Stimulated activated naive B cell treated with anti-CD40 and anti-IgM and Interleukin-4, amounts not matched to agents 10 μg/mL and 1 μg/mL and 100 μg/mL, for 72 hours (primary cell): ENCODE data around the gene AOPEP.

Experiments used
- ATAC-seq, 2 donors: fragments of 150-1000 bp; cut with Tn5 transposase; replicated peaks; 2 replicates each; pipeline ENCODE4 v1.10.0; 2021; ENCODE audit warnings: moderate library complexity in 1 of 2
- DNase-seq: peaks from one replicate; pipeline ENCODE4 v3.0.0; 2021
- H3K27ac Mint-ChIP-seq: one replicate; pipeline ENCODE4 v1.8.0; 2022; ENCODE audit warnings: mild to moderate bottlenecking, mixed read lengths
- H3K27me3 Mint-ChIP-seq, 2 donors: one replicate each; pipeline ENCODE4 v1.8.0; 2022; ENCODE audit warnings: mixed read lengths in 2 of 2
- H3K36me3 Mint-ChIP-seq, 2 donors: one replicate each; pipeline ENCODE4 v1.8.0; 2022; ENCODE audit warnings: mixed read lengths in 2 of 2, mild to moderate bottlenecking in 1 of 2
- H3K4me1 Mint-ChIP-seq, 2 donors: one replicate each; pipeline ENCODE4 v1.8.0; 2022; ENCODE audit warnings: mixed read lengths in 2 of 2, mild to moderate bottlenecking in 1 of 2
- H3K4me3 Mint-ChIP-seq, 2 donors: one replicate each; pipeline ENCODE4 v1.8.0; 2022; ENCODE audit warnings: mild to moderate bottlenecking in 2 of 2, mixed read lengths in 2 of 2, moderate library complexity in 1 of 2
- H3K9me3 Mint-ChIP-seq, 2 donors: one replicate each; pipeline ENCODE4 v1.8.0; 2022; ENCODE audit warnings: mixed read lengths in 2 of 2, mild to moderate bottlenecking in 1 of 2

Gene AOPEP

DNA sequence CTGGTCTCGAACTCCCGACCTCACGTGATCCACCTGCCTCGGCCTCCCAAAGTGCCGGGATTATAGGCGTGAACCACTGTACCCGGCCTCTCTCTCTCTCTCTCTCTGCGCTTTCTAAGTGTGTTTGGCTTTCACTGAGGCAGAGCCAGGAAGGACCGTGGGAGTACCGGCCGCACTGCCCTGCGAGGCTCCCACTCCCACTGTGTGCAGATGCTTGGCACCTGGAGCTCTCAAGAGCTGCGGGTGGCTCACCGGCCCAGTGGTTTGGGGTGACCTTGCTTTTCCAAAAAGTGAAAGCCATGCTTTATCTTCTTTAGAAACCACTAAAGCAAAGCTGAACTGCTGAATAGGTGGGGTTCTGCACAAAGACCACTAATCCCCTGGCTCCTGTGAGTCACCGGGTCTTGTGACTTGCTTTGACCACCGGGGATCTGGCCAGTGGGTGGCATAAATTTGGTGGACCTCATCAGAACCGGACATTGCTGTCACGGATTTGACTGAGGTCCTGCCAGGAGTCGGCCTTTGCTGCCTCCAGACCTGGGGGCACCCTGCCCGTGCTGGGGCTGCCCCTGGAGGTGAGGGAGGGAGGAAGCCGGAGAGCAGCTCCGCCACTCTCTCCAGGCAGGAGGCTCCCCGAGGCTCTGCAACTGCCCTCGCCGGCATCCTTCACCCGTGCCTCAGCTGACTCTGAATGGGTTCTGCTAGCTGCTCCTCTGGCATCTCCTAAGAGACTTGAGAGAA, 362.1 kb downstream of the AOPEP start:
- Mint-ChIP-seq H3K9me3 (no peaks in the 10 kb centered on the region), H3K27ac (no peak overlapping the region), H3K27me3 (peaks cover 0 to 5% of the 10 kb centered on the region in 2 donors), H3K4me1 (peaks cover 6 to 11% of the 10 kb centered on the region in 2 donors), H3K36me3 (peaks cover 16 to 29% of the 10 kb centered on the region in 2 donors), H3K4me3 (no peak overlapping the region)
- ATAC-seq (no peak), DNase-seq (no peak)

DNA sequence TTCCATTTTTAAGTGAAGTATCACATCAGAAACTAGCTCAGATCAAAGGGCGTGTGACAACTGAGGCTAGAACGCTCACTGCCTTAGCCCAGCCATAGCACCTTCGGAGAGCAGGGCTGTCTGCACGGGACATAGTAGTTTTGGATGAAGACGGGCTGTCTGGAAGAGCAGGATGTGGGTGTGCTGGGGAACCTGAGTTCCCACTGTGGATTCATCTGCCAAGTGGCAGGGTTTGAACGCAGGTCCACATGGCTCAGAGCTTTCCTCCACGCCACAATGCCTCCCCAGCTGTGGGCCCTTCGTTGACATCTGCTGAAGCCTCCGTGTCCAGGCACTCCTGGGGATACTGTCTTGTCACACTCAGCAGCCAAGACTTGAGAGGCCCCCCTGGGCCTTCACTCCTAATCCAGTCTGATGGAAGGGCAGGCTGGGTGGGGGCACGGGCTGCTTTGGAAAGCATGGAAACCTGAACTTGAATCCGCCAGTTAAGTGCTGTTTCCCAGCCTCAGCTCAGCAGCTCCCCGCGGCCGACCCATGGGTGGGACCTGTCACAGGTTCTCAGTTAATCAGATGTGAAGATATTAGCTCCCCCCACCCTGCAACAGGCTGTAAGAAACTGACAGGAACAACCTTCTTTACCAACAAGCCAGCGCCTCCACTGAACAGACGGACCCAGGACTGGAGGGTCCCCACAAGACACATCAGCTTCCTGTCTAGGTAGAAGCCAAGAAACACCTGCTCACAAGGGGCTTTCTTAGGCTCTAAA, 362.9 kb downstream of the AOPEP start:
- H3K27ac Mint-ChIP-seq = no peak overlapping the region
- DNase-seq (no peak), ATAC-seq (peak in 1 of 2 donors; percentile 38)
- peaks cover 16 to 27% of the 10 kb centered on the region in 2 donors for H3K36me3 Mint-ChIP-seq
- H3K4me1 Mint-ChIP-seq = peaks cover 6 to 11% of the 10 kb centered on the region in 2 donors
- no peak overlapping the region for H3K4me3 Mint-ChIP-seq
- H3K9me3 Mint-ChIP-seq = no peaks in the 10 kb centered on the region
- H3K27me3 Mint-ChIP-seq = peaks cover 0 to 5% of the 10 kb centered on the region in 2 donors

DNA sequence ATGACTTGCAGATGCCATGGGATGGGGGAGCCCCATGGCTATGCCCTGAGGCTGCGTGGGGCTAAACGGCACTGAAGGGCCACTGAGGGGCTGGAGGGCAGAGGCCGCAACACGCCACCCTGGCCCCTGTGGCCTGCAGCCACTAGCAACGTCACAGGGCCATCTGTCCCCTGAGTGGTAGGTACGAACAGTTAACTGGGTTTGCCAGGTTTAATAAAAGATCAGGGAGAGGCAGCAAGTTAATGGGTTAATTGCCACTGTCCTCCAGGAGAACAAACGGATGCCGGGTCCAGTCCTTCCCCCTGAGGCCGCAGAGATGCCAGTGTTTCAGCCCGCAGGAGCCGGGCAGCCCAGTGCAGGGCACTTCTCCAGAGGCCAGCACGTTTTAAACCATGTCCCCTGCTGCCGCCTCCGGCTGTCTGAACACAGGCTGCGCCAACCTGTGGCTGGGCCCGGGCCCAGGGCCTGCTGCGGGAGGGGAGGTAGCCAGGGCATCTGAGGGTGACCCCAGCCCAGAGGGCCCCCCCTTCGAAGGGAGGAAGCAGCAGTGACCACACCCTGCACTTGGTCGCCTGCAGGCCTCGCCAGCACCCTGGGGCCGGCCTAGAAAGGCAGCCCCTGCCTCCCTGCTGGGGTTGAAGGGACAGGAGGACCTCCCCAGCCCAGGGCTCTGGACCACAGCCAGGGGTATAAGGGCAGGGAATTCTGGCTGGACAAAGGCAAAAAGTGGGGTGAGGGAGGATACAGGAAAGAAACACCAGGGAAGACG, 363.7 kb downstream of the AOPEP start:
- H3K4me1 Mint-ChIP-seq = peaks cover 6 to 11% of the 10 kb centered on the region in 2 donors
- H3K27me3 Mint-ChIP-seq = peaks cover 0 to 5% of the 10 kb centered on the region in 2 donors
- H3K9me3 Mint-ChIP-seq = no peaks in the 10 kb centered on the region
- no peak overlapping the region for H3K27ac Mint-ChIP-seq
- ATAC-seq (no peak), DNase-seq (no peak)
- peaks cover 17 to 27% of the 10 kb centered on the region in 2 donors for H3K36me3 Mint-ChIP-seq
- no peak overlapping the region for H3K4me3 Mint-ChIP-seq

DNA sequence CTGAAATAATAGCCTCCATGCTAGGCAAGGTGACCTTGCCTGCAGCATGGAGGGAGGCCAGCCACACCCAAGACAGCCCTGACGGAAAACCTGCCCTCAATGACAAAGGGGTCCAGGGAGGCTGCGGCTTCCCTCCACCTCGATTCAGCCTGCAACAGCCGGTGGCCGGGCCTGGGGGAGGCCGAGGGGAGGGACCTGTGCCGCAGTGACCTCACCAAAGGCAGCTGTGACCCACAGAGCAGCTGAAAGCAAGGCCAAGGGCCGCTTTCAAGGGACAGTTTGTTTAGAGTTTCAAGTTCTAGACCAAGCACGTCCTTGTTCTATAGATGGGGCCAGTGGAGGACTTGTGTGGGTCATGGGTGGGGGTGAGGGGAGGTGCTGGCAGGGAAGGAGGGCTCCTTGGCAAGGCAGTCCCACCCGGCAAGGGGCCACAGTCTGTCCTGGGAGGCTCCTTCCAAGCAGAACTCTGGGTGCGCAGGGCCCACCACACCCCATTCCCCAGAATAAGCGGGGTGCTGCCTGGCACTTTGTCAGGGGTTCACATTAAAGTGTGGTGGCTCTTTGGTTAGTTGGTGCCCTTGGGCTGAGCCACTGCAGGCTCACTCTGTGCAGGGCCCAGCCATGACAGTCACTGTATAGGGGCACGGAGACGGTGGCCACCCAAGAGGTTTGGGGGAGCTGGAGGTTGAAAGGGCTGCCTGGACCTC, 364.5 kb downstream of the AOPEP start:
- peaks cover 6 to 11% of the 10 kb centered on the region in 2 donors for H3K4me1 Mint-ChIP-seq
- no peak overlapping the region for H3K27ac Mint-ChIP-seq
- peaks cover 12 to 25% of the 10 kb centered on the region in 2 donors for H3K36me3 Mint-ChIP-seq
- no peak for DNase-seq
- H3K9me3 Mint-ChIP-seq = no peaks in the 10 kb centered on the region
- no peak for ATAC-seq
- peaks cover 0 to 5% of the 10 kb centered on the region in 2 donors for H3K27me3 Mint-ChIP-seq
- no peak overlapping the region for H3K4me3 Mint-ChIP-seq

DNA sequence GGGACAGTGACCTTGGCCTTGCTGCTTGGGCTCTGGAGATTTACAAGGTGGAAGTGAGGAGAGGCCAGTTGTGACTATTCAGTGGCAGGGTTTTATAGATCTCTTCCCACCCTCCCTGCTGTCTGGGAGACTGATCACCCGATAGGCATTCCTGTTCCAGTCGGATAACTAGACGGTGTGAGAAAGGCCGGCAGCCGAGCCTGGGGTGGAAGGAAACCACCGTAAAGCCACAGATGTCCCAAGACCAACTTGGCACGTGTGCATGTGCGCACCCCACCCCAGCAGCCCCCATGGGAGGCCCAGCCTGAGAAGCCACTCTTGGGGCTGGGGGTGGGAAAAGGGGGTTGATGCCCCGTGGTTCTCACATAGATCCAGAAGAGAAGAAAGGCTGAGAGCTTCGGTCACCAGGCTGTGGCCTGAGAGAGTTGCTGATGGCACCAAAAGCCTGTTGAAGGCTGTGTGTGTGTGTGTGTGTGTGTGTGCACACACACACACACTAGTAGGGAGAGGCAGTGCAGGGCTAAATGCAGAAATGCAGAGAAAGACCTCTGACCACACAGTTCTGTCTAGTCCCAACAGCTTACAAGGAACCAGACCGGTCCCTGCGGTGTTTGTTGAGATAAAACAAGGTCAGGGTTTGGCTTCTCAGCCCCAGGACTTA, 365.2 kb downstream of the AOPEP start:
- no peak overlapping the region for H3K4me3 Mint-ChIP-seq
- ATAC-seq (peak in 1 of 2 donors; percentile 52), DNase-seq (no peak)
- peaks cover 11 to 25% of the 10 kb centered on the region in 2 donors for H3K36me3 Mint-ChIP-seq
- H3K4me1 Mint-ChIP-seq = peaks cover 6 to 11% of the 10 kb centered on the region in 2 donors
- no peaks in the 10 kb centered on the region for H3K9me3 Mint-ChIP-seq
- H3K27me3 Mint-ChIP-seq = peaks cover 0 to 5% of the 10 kb centered on the region in 2 donors
- H3K27ac Mint-ChIP-seq = no peak overlapping the region

DNA sequence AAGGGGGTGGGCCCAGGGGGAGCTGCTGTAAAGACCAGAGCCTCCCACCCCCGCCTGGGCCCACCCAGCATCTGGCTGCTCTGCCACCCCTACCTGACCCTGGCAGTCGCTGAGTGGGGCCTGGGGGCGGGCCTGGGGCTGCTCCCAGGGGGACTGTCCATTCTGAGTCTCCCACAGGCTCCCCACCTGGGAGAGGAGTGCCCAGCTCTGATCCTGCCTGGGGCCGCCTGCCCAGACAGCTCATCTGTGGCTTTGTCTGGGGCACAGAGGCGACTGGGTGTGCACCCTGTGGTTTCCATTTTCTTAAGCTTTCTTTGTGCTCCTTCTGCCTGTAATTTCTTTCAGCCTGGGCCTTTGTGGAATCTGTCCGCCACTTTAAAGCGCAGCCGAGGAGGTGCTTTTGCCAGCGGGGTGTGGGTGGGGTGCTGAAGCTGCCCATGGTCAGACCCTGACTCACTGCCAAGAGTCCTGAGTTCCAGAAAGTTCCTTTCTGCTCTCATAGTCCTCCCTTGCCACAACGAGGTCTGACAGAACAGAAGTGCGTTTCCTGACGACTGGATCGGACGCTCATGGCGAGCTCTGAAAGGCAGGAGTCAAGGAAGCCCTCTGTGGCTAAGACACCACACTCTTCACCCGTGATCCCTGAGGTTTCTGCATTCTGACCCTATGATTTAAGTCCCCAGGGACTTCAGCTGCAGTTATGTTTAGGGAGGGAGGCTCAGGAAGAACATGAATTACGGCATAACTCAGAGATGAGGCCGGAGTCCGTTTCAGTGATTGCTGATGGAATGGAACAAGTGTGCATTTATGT, 366.0 kb downstream of the AOPEP start:
- no peak for DNase-seq
- Mint-ChIP-seq H3K27me3 (peaks cover 0 to 5% of the 10 kb centered on the region in 2 donors), H3K9me3 (no peaks in the 10 kb centered on the region), H3K36me3 (peaks cover 11 to 26% of the 10 kb centered on the region in 2 donors), H3K4me1 (peaks cover 6 to 11% of the 10 kb centered on the region in 2 donors), H3K4me3 (no peak overlapping the region), H3K27ac (no peak overlapping the region)
- peak in 1 of 2 donors; percentile 12 for ATAC-seq

DNA sequence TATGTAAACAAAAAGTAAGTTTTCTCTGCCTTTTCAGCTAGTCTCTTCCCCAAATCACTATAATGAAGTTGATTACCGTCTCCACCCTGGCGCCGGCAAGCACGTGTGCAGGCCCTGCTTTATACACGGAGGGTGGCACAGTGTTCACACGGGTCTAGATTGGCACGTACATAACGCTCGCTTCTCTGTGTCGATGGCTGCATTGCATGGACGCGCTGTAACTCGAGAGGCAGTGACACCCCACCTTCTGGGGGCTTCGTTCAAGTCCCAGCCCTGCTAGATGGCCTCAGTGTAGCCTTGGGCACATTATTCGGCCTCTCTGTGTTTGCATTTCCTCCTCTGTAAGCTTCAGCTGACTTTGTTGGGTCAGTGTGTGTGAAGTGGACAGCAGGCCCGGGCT, 367.1 kb downstream of the AOPEP start:
- H3K4me3 Mint-ChIP-seq = no peak overlapping the region
- ATAC-seq (no peak), DNase-seq (no peak)
- no peaks in the 10 kb centered on the region for H3K9me3 Mint-ChIP-seq
- H3K36me3 Mint-ChIP-seq = peaks cover 7 to 18% of the 10 kb centered on the region in 2 donors
- H3K4me1 Mint-ChIP-seq = peaks cover 6 to 11% of the 10 kb centered on the region in 2 donors
- no peak overlapping the region for H3K27ac Mint-ChIP-seq
- peaks cover 0 to 5% of the 10 kb centered on the region in 2 donors for H3K27me3 Mint-ChIP-seq

DNA sequence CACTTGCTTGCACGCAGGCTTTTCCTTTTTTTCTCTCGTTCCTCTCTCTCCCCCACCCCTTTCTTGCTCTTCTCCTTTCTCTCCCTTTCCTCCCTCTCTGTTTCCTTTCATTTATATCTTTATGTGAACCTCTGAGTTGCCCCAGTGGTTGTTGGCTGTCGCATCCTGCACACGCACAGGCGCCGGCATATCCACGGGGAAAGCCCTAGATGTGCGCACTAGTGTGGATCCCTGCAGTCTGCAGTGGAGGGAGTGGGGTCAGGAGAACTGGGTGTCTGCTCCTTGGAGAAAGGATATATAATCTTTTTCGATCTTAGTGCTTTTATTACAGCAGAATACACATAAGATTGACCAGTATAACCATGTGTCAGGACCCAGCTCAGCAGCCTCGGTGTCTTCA, 367.5 kb downstream of the AOPEP start:
- DNase-seq (no peak), ATAC-seq (no peak)
- no peak overlapping the region for H3K27ac Mint-ChIP-seq
- no peaks in the 10 kb centered on the region for H3K9me3 Mint-ChIP-seq
- H3K4me1 Mint-ChIP-seq = peaks cover 6 to 11% of the 10 kb centered on the region in 2 donors
- H3K36me3 Mint-ChIP-seq = peaks cover 7 to 18% of the 10 kb centered on the region in 2 donors
- H3K27me3 Mint-ChIP-seq = peaks cover 0 to 5% of the 10 kb centered on the region in 2 donors
- H3K4me3 Mint-ChIP-seq = no peak overlapping the region

DNA sequence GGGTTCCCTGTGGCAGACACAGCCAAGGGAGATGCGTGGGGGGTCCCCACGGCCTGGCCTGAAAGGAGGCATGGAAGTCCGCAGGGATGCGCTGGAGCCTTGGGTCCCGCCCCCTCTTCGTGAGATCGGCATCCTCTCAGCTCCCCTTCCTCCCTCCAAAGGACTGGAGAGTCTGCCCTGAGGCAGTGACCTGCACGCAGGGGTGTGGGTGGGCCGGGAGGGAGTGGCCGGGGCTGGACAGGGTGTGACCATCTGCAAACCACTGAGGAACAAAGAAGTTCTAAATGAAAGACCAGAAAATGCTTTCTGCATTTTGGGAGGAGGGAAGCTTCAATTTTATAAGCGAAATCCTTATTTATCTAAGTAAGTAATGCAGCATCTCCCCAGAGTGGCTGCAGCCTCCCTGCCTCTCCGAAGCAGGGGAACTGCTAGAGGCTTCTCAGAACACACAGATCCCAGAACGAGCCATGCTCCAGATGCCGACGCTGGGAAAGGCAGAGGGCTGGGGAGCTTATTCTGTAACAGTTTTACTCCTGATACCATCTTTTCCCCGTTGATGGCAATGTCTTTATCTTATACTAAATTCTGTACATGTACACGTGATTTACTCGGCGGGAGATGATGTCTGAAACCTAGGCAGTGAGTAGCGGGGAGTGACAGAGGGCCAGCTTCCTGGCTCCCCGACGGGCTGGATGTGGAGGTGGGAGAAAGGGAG, 369.3 kb downstream of the AOPEP start:
- peaks cover 6 to 11% of the 10 kb centered on the region in 2 donors for H3K4me1 Mint-ChIP-seq
- H3K27ac Mint-ChIP-seq = no peak overlapping the region
- no peak overlapping the region for H3K4me3 Mint-ChIP-seq
- peaks cover 13 to 21% of the 10 kb centered on the region in 2 donors for H3K36me3 Mint-ChIP-seq
- H3K9me3 Mint-ChIP-seq = no peaks in the 10 kb centered on the region
- H3K27me3 Mint-ChIP-seq = no peaks in the 10 kb centered on the region
- no peak for DNase-seq
- no peak for ATAC-seq

DNA sequence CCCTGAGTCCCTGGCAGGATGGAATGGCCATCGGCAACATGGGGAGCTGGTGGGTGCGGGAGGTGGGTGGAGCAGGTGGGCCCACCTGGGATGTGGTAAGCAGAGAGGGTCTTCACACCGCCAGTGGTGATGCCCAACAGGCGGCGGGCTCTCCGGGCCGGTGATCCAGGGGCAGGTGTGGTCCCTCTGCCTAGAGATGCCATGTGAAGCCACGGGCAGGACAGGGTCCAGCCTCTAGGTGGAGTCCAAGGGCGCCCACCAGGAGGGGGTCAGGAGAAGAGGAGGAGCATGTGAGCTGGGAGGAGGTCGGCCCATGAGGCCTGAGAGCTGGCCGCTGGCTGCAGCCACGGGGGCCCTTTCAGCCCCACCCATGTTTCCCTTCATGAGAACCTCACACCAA, 369.9 kb downstream of the AOPEP start:
- H3K27ac Mint-ChIP-seq = no peak overlapping the region
- DNase-seq (no peak), ATAC-seq (no peak)
- H3K4me3 Mint-ChIP-seq = no peak overlapping the region
- H3K27me3 Mint-ChIP-seq = no peaks in the 10 kb centered on the region
- peaks cover 5 to 8% of the 10 kb centered on the region in 2 donors for H3K4me1 Mint-ChIP-seq
- H3K9me3 Mint-ChIP-seq = no peaks in the 10 kb centered on the region
- peaks cover 15 to 24% of the 10 kb centered on the region in 2 donors for H3K36me3 Mint-ChIP-seq

DNA sequence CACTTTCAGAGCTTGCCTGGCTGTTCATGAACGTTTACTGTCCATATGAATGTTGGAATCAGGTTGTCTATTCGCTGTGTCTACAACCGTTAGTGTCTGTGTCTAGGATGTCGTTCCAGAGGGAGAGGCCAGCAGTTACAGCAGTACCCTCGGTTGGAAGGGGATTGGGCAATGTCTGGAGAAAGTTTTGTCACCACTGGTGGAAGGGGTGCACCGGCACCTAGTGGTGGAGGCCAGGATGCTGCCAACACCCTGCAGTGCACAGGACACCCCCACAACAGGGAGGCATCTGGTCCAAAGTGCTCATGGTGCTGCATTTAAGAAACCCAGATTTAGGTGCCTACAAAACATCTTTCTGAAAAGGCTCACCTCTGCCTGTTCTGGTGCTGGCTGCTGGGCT, 370.3 kb downstream of the AOPEP start:
- no peaks in the 10 kb centered on the region for H3K9me3 Mint-ChIP-seq
- no peaks in the 10 kb centered on the region for H3K27me3 Mint-ChIP-seq
- no peak for ATAC-seq
- no peak overlapping the region for H3K27ac Mint-ChIP-seq
- H3K4me1 Mint-ChIP-seq = peaks cover 1 to 4% of the 10 kb centered on the region in 2 donors
- H3K4me3 Mint-ChIP-seq = no peak overlapping the region
- peaks cover 15 to 24% of the 10 kb centered on the region in 2 donors for H3K36me3 Mint-ChIP-seq
- no peak for DNase-seq

DNA sequence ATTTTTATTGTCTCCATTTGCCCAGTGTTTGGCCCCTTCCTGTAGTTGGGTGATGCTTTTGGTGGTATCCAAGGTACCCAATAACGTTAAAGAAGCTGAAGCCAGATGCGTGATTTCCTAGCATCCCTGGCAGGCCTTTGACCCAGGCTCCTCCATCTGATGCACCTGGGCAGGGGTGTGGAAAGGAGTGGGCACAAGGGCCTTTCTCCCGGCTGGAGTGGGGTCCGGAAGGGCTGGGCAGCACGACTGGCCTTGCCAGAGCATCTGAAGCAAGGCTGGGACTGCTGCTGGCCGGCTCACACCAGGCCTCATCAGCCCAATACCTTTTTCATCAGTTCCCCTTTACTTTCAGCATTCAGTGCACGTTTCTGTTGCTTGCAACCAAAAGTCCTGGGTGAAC, 370.8 kb downstream of the AOPEP start:
- Mint-ChIP-seq H3K27ac (no peak overlapping the region), H3K9me3 (no peaks in the 10 kb centered on the region)

More for the DNA sequence above, 370.8 kb downstream of the AOPEP start:
- Mint-ChIP-seq H3K4me1 (no peaks in the 10 kb centered on the region), H3K36me3 (peaks cover 15 to 24% of the 10 kb centered on the region in 2 donors), H3K27me3 (no peaks in the 10 kb centered on the region), H3K4me3 (no peak overlapping the region)
- ATAC-seq (no peak), DNase-seq (no peak)
